ENCODE results near the gene GABRD. TPM values are rescaled to one million over a fixed set of nuclear protein-coding genes. Genes with fewer than 3 reads are reported as not detected.

The GABRD gene
- total RNA-seq, 8 experiments from 2014 or later: 0.16 to 2.7 (median 0.46) TPM; not detected in 1

DNA sequence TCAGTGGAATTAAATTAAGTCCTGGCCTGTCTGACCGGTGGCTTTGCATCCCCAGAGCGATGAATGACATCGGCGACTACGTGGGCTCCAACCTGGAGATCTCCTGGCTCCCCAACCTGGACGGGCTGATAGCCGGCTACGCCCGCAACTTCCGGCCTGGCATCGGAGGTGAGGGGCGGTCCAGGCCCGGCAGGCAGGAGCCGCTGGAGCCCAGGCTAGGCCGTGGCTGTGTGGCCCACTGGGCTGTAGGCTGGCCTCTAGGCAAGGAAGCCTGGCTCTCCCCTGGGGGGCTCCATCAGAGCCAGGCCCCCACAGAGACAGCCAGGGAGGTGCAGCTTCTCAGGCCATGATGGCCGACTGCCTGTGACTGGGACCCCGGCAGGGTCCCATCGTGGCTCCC, 5.7 kb downstream of the GABRD start:
- Histone ChIP-seq H3K4me1 (replicated peaks in 1 of 2) (peaks cover 0 to 3% of the 10 kb centered on the region in 2 donors), H3K4me3 (no peak overlapping the region), H3K27ac (no peak overlapping the region)
- 73 to 92% methylated on average over 10 to 12 of the region's 18 CpGs; no CpG with 5 or more reads in 8 of the 10 experiments for WGBS, 10 experiments
- in situ Hi-C loops (cut with MboI; ENCODE audit: low pct_unique_long_range_greater_than_20kb in 2 of 9, low sequenced_read_pairs in 9 of 9, unreplicated experiment in 9 of 9): no loop called here
- ATAC-seq (replicated peaks in 6 of 8): no peak

DNA sequence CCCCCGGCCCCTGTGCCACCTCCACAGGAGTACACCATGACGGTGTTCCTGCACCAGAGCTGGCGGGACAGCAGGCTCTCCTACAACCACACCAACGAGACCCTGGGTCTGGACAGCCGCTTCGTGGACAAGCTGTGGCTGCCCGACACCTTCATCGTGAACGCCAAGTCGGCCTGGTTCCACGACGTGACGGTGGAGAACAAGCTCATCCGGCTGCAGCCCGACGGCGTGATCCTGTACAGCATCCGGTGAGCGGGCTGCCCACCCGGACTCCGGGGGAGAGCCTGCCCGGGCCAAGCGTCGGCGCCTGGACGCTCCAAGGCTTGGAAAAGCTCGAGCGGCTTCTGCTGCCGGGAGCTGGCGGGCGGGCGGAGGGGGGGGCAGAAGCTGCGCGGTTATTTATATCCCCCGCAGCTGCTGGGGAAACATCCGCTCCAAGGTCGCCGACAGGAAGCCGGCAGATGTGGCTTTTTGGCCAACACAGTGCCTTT, 6.4 kb downstream of the GABRD start:
- Histone ChIP-seq H3K27ac (no peak overlapping the region), H3K4me1 (replicated peaks in 1 of 2) (no peaks in the 10 kb centered on the region), H3K4me3 (no peak overlapping the region)
- in situ Hi-C loops (cut with MboI; ENCODE audit: low pct_unique_long_range_greater_than_20kb in 2 of 9, low sequenced_read_pairs in 9 of 9, unreplicated experiment in 9 of 9): no loop called here
- ATAC-seq (replicated peaks in 6 of 8): peak in 1 of 8 experiments; percentile 39
- WGBS, 10 experiments: 67 to 85% (median 80%) methylated on average over 2 to 17 of the region's 39 CpGs; no CpG with 5 or more reads in 5 of the 10 experiments

DNA sequence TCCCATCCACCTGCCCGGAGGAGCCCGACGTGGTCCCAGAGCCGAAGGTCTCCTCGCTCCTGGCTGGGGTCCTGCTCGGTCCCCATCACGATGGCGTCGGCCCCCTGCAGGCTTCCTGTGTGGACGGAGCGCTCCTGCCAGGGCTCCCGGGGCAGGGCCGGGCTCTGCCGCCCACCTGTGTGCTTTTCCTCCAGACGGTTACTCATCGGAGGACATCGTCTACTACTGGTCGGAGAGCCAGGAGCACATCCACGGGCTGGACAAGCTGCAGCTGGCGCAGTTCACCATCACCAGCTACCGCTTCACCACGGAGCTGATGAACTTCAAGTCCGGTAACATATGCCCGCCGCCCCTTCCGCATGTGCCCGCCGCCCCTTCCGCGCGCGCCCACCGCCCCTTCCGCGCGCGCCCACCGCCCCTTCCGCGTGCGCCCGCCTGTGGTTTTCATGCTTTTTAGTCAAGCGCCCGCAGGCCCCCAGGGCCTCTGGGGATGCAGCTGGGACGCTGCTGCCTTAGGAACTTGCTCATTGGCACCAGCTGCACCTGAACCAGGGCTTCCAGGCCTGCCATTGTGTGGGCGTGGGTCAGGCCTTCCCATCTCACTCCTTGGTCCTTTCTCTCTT, 8.9 kb downstream of the GABRD start:
- H3K4me3 ChIP-seq: no peak overlapping the region
- H3K4me1 ChIP-seq (replicated peaks in 1 of 2): no peaks in the 10 kb centered on the region
- WGBS, 10 experiments: 25 to 100% (median 60%) methylated on average over 1 to 7 of the region's 46 CpGs; no CpG with 5 or more reads in 5 of the 10 experiments
- no peak overlapping the region for H3K27ac ChIP-seq
- in situ Hi-C loops (cut with MboI; ENCODE audit: low pct_unique_long_range_greater_than_20kb in 2 of 9, low sequenced_read_pairs in 9 of 9, unreplicated experiment in 9 of 9): no loop called here
- no peak for ATAC-seq (replicated peaks in 6 of 8)

DNA sequence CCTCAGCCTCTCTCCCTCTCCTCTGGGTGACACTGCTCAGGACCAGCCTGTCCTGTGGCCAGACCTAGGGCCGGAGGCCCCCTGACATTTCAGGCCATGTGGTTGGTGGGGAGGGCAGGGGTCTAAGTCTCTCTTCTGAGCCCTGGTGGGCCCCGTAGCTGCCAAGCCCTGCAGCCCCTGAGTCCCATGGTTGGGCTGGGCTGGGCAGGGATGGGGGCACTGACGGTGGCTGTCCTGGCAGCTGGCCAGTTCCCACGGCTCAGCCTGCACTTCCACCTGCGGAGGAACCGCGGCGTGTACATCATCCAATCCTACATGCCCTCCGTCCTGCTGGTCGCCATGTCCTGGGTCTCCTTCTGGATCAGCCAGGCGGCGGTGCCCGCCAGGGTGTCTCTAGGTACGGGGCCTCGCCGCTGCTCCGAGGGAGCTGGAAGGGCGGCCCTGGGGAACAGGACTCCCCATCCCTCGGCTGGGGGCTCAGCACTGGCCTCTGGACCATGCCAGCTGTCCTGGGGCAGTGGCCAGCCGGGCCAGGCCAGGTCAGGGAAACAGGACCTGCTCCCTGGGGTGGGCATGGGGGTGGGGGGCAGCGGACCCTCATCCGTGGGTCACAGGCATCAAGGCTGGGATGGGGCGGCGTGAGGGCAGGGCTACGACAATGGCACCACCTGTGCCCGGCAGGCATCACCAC, 9.9 kb downstream of the GABRD start:
- Histone ChIP-seq H3K27ac (no peak overlapping the region), H3K4me3 (no peak overlapping the region), H3K4me1 (replicated peaks in 1 of 2) (no peaks in the 10 kb centered on the region)
- in situ Hi-C loops (cut with MboI; ENCODE audit: low pct_unique_long_range_greater_than_20kb in 2 of 9, low sequenced_read_pairs in 9 of 9, unreplicated experiment in 9 of 9): no loop called here
- peak in 1 of 8 experiments; percentile 6 for ATAC-seq (replicated peaks in 6 of 8)
- 58 to 86% (median 78%) methylated on average over 1 to 22 of the region's 26 CpGs; no CpG with 5 or more reads in 6 of the 10 experiments for WGBS, 10 experiments

DNA sequence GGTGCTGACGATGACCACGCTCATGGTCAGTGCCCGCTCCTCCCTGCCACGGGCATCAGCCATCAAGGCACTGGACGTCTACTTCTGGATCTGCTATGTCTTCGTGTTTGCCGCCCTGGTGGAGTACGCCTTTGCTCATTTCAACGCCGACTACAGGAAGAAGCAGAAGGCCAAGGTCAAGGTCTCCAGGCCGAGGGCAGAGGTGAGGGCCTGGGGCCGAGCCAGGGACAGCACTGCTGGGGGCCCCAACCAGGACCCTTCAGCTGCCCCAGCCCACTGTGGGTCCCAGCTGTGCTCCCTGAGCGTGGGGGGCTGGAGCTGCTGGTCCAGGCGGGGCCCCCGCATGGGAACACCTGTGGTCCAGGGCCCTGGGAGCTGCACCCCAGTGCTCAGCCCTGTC, 10.4 kb downstream of the GABRD start:
- Histone ChIP-seq H3K4me3 (no peak overlapping the region), H3K27ac (no peak overlapping the region), H3K4me1 (replicated peaks in 1 of 2) (no peaks in the 10 kb centered on the region)
- in situ Hi-C loops (cut with MboI; ENCODE audit: low pct_unique_long_range_greater_than_20kb in 2 of 9, low sequenced_read_pairs in 9 of 9, unreplicated experiment in 9 of 9): no loop called here
- 89 to 94% methylated on average over 8 to 9 of the region's 15 CpGs; no CpG with 5 or more reads in 8 of the 10 experiments for WGBS, 10 experiments
- ATAC-seq (replicated peaks in 6 of 8): no peak

DNA sequence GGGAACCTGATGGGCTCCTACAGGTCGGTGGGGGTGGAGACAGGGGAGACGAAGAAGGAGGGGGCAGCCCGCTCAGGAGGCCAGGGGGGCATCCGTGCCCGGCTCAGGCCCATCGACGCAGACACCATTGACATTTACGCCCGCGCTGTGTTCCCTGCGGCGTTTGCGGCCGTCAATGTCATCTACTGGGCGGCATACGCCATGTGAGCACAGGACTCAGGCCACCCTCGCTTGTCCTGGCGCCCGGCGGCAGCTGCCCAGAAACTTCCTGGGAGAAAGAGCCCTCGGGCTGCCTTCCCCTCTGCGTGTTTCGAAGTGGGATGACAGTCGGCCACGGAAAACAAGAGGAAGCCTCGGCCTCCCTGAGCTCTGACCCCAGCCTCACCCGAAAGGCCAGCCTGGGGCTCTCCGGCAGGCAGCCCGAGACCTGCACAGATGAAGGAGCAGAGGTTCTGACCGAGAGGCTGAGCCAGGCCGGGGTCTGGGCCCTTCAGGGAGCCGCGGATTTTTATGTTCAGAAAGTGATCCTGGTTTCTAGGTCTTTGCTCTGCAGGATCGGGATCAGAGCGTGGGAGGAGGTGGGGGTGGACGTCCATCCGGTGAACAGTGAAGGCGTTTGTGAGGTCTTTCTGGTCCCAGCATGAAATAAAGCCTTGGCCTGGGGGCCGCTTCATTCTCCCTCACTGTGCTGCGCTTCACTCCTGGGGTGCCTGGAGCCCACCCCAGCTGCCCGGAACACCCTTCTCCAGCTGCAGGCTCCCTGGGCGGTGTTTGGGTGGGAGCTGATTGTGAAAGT, 11.1 kb downstream of the GABRD start:
- 55 to 87% (median 85%) methylated on average over 3 to 16 of the region's 42 CpGs; no CpG with 5 or more reads in 4 of the 10 experiments for WGBS, 10 experiments
- Histone ChIP-seq H3K4me3 (no peak overlapping the region), H3K27ac (no peak overlapping the region), H3K4me1 (replicated peaks in 1 of 2) (no peaks in the 10 kb centered on the region)
- ATAC-seq (replicated peaks in 6 of 8): no peak
- in situ Hi-C loops (cut with MboI; ENCODE audit: low pct_unique_long_range_greater_than_20kb in 2 of 9, low sequenced_read_pairs in 9 of 9, unreplicated experiment in 9 of 9): no loop called here

DNA sequence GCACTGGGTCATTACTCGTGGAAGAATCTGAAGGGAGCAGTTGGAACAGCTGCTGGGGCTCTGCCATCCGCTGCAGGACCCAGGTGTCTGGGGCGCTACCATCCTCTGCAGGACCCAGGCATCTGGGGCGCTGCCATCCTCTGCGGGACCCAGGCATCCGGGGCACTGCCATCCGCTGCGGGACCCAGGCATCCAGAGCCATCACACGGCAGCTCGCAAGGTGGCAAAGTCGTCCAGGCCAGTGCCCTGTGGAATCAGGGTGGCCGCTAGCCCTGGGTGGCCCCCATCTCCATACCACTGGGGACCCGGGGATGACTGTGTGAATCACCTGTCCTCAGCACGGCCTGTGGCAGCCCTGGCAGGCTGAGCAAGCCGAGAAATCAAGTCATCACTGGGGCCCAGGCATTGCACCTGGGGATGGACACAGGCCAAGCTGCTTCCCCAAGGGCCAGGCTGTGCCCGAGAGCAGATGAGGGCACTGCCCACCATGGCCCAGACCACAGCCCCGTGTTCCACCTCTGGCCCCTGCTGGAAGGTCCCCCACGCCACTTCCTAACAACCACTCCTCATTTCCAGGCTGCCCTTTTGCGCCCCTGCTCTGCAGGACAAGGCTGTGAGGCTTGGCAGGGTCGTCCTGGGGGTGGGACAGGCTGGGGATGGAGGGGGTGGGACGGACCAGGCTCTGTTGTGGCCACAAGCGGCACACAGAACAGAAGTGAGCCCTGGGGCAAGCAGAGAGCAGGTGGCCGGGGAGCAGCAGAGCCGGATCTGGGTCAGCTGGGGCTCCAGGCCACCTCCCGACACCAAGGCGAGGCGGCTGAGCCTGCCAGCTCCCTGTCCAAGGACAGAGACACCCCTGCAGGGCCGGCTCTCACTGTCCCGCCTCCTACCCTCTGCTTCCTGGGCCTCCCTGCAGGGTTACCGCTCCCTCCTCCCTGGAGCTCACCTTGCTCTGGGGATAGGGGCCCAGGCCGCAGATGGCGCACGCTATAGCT, 12.7 kb downstream of the GABRD start:
- WGBS, 10 experiments: 10 to 85% (median 83%) methylated on average over 2 to 9 of the region's 33 CpGs; no CpG with 5 or more reads in 5 of the 10 experiments
- peak in 5 of 8 experiments; percentile 60 to 79 (median 69) for ATAC-seq (replicated peaks in 6 of 8)
- in situ Hi-C loops (cut with MboI; ENCODE audit: low pct_unique_long_range_greater_than_20kb in 2 of 9, low sequenced_read_pairs in 9 of 9, unreplicated experiment in 9 of 9): no loop called here
- no peaks in the 10 kb centered on the region for H3K4me1 ChIP-seq (replicated peaks in 1 of 2)
- no peak overlapping the region for H3K4me3 ChIP-seq
- no peak overlapping the region for H3K27ac ChIP-seq

DNA sequence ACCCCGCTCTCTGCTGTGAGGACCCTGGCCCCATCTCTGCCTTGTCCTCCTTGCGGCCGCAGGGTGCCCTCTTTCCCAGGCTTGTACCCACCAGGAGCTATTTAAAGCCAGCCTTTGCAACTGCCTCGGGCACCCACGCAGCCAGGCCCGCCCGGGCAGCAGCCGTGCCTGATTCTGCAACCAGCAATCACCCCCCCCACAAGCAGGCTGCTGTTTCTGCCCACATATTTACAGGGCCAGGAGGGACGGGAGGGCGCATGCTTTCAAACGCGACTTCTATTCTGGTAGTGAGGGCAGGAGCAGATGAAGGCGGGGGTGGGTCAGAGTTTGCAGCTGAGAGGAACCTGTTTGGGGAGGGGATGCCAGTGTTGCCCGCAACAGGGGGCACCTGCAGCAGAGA, 13.6 kb downstream of the GABRD start:
- no peak overlapping the region for H3K27ac ChIP-seq
- WGBS, 10 experiments: 61 to 75% methylated on average over 4 to 13 of the region's 14 CpGs; no CpG with 5 or more reads in 8 of the 10 experiments
- no peak overlapping the region for H3K4me3 ChIP-seq
- in situ Hi-C loops (cut with MboI; ENCODE audit: low pct_unique_long_range_greater_than_20kb in 2 of 9, low sequenced_read_pairs in 9 of 9, unreplicated experiment in 9 of 9): no loop called here
- no peaks in the 10 kb centered on the region for H3K4me1 ChIP-seq (replicated peaks in 1 of 2)
- ATAC-seq (replicated peaks in 6 of 8): peak in 2 of 8 experiments; percentile 1 to 2

DNA sequence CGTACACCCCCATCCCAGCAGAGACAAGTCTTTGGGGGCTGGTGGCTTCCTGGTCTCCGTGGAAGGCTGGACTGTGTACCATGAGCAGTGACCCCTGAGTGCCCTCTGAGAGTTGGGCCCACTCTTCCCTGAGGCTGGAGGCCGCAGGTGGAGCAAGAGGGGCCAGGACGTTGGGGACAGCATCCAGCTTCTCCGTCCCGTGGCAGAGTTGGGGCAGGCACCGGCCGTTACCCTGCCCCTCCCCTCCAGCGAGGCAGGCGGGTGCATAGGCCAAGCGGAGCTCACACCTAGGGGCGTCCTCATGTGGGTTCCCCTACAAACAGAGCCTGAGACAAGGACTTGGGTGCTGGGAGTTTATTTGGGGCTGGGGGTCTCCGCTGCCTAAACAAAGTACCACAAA, 14.0 kb downstream of the GABRD start:
- Histone ChIP-seq H3K4me3 (no peak overlapping the region), H3K4me1 (replicated peaks in 1 of 2) (no peaks in the 10 kb centered on the region), H3K27ac (no peak overlapping the region)
- 60 to 100% (median 74%) methylated on average over 1 to 7 of the region's 13 CpGs; no CpG with 5 or more reads in 6 of the 10 experiments for WGBS, 10 experiments
- in situ Hi-C loops (cut with MboI; ENCODE audit: low pct_unique_long_range_greater_than_20kb in 2 of 9, low sequenced_read_pairs in 9 of 9, unreplicated experiment in 9 of 9): no loop called here
- ATAC-seq (replicated peaks in 6 of 8): no peak

DNA sequence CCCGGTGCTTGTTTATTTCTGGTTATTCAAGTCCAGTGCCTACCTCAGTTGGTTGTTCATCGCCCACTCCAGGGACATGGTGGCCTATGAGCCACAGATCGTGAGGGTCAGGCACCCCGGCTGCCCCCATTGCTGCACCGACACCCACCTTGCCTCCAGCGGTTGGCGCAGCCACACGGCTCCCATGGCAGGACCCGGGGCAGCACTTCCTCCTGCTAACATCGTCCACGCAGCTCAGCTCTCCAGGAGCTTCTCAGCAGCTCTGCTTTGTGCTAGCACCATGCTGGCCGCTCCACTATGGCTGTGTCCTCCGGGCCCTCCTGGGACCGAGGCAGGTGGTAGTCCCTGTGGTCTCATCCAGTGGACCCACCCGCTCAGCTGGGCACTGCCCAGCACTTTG, 17.1 kb downstream of the GABRD start:
- H3K4me1 ChIP-seq (replicated peaks in 1 of 2): no peaks in the 10 kb centered on the region
- WGBS, 10 experiments: 17 to 83% (median 72%) methylated on average over 1 to 9 of the region's 15 CpGs; no CpG with 5 or more reads in 3 of the 10 experiments
- H3K4me3 ChIP-seq: no peak overlapping the region
- no peak for ATAC-seq (replicated peaks in 6 of 8)
- in situ Hi-C loops (cut with MboI; ENCODE audit: low pct_unique_long_range_greater_than_20kb in 2 of 9, low sequenced_read_pairs in 9 of 9, unreplicated experiment in 9 of 9): no loop called here
- no peak overlapping the region for H3K27ac ChIP-seq

DNA sequence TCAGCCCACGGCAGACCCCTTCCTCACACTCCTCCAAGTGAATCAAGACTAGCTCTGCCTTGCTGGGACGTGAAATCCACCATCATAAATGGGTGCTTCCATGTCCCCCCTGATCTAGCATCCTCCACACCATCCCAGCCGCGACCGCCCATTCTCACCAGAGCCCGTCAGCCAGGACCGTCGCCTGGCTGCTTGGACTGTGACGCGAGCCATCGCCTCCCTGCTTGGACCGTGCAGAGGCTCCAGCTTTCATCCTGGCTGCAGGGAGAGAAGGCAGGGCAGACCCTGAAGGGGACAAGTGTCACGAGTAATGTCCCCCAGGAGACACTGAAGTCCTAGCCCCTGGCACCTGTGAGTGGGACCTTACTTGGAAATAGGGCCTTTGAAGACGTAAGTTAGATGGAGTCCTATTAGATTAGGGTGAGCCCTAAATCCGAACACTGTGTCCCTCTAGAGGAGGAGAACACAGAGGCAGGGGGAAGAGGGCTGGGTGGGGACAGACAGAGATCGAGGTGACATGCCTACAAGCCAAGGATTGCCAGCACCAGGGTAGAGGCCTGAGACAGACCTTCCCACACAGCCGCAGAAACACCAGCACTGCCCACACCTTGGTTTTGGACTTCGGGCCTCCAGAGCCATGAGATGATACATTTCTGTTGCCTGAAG, 18.3 kb downstream of the GABRD start:
- WGBS, 10 experiments: 41 to 100% (median 77%) methylated on average over 1 to 15 of the region's 18 CpGs; no CpG with 5 or more reads in 4 of the 10 experiments
- Histone ChIP-seq H3K4me1 (replicated peaks in 1 of 2) (no peaks in the 10 kb centered on the region), H3K4me3 (no peak overlapping the region), H3K27ac (no peak overlapping the region)
- no peak for ATAC-seq (replicated peaks in 6 of 8)
- in situ Hi-C loops (cut with MboI; ENCODE audit: low pct_unique_long_range_greater_than_20kb in 2 of 9, low sequenced_read_pairs in 9 of 9, unreplicated experiment in 9 of 9): no loop called here

DNA sequence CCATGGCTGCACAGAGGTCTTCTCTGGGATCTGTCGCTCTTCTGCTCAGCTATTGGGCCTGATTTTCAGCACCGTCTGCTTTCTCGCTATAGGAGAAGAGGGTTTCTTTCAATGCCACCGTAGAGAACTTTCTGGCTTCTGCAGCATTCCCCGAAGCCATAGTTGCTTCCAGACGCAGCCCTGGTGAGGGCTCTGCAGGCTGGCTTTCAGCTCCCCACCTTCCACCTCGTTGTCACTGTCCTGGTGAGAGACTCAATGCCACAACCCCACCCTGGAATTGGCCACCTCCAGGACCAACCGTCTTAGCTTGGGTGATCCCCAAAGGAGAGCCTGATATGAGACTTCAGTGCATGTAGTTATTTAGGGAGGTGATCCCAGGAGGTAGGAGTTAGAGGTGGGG, 19.1 kb downstream of the GABRD start:
- ATAC-seq (replicated peaks in 6 of 8): no peak
- WGBS, 10 experiments: 37 to 94% (median 78%) methylated on average over 2 to 8 of the region's 8 CpGs; no CpG with 5 or more reads in 4 of the 10 experiments
- in situ Hi-C loops (cut with MboI; ENCODE audit: low pct_unique_long_range_greater_than_20kb in 2 of 9, low sequenced_read_pairs in 9 of 9, unreplicated experiment in 9 of 9): no loop called here
- Histone ChIP-seq H3K4me1 (replicated peaks in 1 of 2) (no peaks in the 10 kb centered on the region), H3K27ac (no peak overlapping the region), H3K4me3 (no peak overlapping the region)

Measured in motor neuron (in vitro differentiated cells).